ENCODE measurements around the gene MLPH.
"Not testable (repeated sequence)": the region's sequence is repeated elsewhere in the genome, so short reads cannot be mapped to it uniquely, and the experiment has no call there.

Gene MLPH

GRCh38 chr2:237466211-237466610 is 20.8 kb upstream of the MLPH start:
- TF ChIP-seq, protein P1, sequence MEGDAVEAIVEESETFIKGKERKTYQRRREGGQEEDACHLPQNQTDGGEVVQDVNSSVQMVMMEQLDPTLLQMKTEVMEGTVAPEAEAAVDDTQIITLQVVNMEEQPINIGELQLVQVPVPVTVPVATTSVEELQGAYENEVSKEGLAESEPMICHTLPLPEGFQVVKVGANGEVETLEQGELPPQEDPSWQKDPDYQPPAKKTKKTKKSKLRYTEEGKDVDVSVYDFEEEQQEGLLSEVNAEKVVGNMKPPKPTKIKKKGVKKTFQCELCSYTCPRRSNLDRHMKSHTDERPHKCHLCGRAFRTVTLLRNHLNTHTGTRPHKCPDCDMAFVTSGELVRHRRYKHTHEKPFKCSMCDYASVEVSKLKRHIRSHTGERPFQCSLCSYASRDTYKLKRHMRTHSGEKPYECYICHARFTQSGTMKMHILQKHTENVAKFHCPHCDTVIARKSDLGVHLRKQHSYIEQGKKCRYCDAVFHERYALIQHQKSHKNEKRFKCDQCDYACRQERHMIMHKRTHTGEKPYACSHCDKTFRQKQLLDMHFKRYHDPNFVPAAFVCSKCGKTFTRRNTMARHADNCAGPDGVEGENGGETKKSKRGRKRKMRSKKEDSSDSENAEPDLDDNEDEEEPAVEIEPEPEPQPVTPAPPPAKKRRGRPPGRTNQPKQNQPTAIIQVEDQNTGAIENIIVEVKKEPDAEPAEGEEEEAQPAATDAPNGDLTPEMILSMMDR (IDR thresholded peaks at IDR 0.05; ENCODE audit: control insufficient read depth, extremely low read depth, insufficient read depth): no peak
- no peak for DNase-seq (ENCODE audit: low read depth)
- H3K4me3 ChIP-seq (ENCODE audit: low read depth, low read length): no peak overlapping the region

- no peak overlapping the region for H3K4me3 ChIP-seq (ENCODE audit: low read depth, low read length)
- TF ChIP-seq, protein P1 (IDR thresholded peaks at IDR 0.05; ENCODE audit: control insufficient read depth, extremely low read depth, insufficient read depth): no peak
- no peak for DNase-seq (ENCODE audit: low read depth)
These were observed 19.4 kb upstream of the MLPH start for GRCh38 chr2:237467447-237468179.

DNA sequence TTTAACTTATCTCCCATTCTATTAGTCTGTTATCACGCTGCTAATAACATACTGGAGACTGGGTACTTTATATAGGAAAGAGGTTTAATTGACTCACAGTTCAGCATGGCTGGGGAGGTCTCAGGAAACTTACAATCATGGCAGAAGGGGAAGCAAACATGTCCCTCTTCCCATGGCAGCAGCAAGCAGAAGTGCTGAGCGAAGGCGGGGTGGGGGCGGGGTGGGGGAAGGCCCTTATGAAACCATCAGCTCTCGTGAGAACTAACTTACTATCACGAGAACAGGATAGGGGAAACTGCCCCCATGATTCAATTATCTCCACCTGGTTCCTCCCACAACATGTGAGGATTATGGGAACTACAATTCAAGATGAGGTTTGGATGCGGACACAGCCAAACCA is 17.6 kb upstream of the MLPH start:
- DNase-seq (ENCODE audit: low read depth); H3K4me3 ChIP-seq (ENCODE audit: low read depth, low read length): not testable (repeated sequence)

DNA sequence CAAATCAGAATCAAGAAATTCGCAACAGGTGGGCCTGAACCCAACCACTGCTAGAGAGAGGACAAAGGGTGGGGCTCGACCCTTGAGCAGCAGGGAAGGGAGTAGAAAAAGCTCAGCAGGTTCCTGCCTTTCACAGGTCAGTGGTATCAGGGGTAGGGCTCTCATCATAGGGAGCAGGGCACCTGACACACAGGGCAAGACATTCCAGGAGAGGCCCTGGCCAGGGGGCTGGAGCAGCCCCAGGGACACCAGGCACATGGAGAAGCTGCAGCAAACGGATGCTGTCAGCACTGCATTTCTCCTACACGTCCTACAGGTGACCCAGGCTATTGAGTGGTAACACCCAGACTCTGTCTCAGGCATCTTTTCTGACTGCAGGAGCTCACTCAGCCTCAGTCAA is 17.2 kb upstream of the MLPH start:
- DNase-seq (ENCODE audit: low read depth): no peak
- TF ChIP-seq, protein P1 (IDR thresholded peaks at IDR 0.05; ENCODE audit: control insufficient read depth, extremely low read depth, insufficient read depth): no peak
- H3K4me3 ChIP-seq (ENCODE audit: low read depth, low read length): no peak overlapping the region

GRCh38 chr2:237470914-237471313 is 16.1 kb upstream of the MLPH start:
- TF ChIP-seq, protein P1 (IDR thresholded peaks at IDR 0.05; ENCODE audit: control insufficient read depth, extremely low read depth, insufficient read depth): no peak
- no peak for DNase-seq (ENCODE audit: low read depth)
- no peak overlapping the region for H3K4me3 ChIP-seq (ENCODE audit: low read depth, low read length)

DNA sequence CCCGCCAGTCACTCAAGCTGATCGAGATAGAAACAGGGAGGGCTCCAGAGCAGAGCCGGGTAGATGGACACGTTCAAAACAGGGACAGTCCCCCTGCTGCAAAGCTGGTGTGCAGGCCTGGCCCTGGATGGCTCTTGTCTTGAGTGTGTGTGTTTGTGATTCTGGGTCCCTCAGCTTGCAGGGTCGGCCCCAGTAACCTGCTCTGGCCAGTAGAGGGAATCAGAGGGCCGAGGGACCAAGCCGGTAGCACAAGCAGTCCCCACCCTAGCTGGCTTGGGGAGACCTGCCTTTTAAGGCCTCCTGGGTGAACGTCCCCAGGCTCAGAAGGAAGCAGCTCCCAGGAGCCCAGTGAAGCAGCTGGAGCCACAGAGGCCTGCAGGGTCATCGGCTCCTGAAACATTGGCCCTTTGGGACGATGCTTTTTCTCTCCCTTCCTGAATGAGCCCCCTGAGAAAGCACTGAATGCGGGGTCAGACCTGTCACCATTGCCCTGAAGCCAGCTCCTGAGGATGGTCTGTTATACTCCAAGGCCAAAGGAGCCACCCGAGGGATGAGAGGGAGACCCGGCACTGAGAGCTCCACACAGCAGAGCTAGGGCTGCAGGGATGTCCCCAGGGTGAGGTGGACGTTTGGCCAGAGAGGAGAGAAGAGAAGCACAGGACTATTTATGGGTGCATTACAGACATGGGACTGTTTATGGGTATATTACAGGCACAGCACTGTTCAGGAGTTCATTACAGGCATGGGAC is 15.4 kb upstream of the MLPH start:
- H3K4me3 ChIP-seq (ENCODE audit: low read depth, low read length): no peak overlapping the region
- no peak for DNase-seq (ENCODE audit: low read depth)
- TF ChIP-seq, protein P1 (IDR thresholded peaks at IDR 0.05; ENCODE audit: control insufficient read depth, extremely low read depth, insufficient read depth): peak; percentile 75

DNA sequence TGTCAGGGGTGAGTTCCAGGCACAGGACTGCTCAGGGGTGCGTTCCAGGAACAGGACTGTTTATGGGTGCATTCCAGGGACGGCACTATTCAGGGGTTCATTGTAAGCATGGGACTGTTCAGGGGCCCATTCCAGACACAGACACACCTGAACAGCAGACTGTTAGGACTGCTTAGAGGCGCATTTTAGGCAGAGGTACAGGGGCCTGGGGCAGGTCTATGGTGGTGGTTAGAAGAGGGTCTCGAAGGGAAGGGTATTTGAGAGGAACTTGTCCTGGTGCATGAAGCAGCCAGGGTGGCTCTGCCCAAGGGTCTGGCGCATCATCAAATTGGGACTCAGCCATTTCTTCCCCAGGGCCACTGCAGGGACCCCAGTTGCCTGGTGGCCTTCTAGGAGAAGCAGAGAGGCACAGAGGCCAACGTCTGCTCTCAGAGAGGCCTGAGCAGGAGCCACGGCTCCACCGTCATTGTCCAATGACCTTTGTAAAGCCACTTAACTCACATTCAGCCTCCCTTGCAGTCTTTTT is 14.8 kb upstream of the MLPH start:
- DNase-seq (ENCODE audit: low read depth): no peak
- TF ChIP-seq, protein P1 (IDR thresholded peaks at IDR 0.05; ENCODE audit: control insufficient read depth, extremely low read depth, insufficient read depth): no peak

More for the DNA sequence above, 14.8 kb upstream of the MLPH start:
- no peak overlapping the region for H3K4me3 ChIP-seq (ENCODE audit: low read depth, low read length)
